ENCODE measurements around the gene ABAT.

Gene ABAT

GRCh38 chr16:8806272-8806983 lies 132.0 kb downstream of the ABAT start:
- Histone ChIP-seq H3K4me1 (ENCODE audit: control insufficient read depth, insufficient read depth, low read length) (no peaks in the 10 kb centered on the region), H3K27ac (ENCODE audit: low read depth, low read length) (no peak overlapping the region), H3K27me3 (ENCODE audit: control insufficient read depth, insufficient read depth, low read length) (no peaks in the 10 kb centered on the region), H3K9me3 (ENCODE audit: control insufficient read depth, insufficient read depth, low read depth, low read length) (no peaks in the 10 kb centered on the region), H3K36me3 (ENCODE audit: control insufficient read depth, insufficient read depth, low read length) (peaks cover 95% of the 10 kb centered on the region), H3K4me3 (ENCODE audit: low read depth, low read length) (no peak overlapping the region), H3K9ac (ENCODE audit: low read length) (no peak overlapping the region)

- Histone ChIP-seq H3K9ac (ENCODE audit: low read length) (no peak overlapping the region), H3K27ac (ENCODE audit: low read depth, low read length) (no peak overlapping the region), H3K9me3 (ENCODE audit: control insufficient read depth, insufficient read depth, low read depth, low read length) (no peaks in the 10 kb centered on the region), H3K4me3 (ENCODE audit: low read depth, low read length) (no peak overlapping the region), H3K36me3 (ENCODE audit: control insufficient read depth, insufficient read depth, low read length) (peaks cover 95% of the 10 kb centered on the region), H3K27me3 (ENCODE audit: control insufficient read depth, insufficient read depth, low read length) (no peaks in the 10 kb centered on the region), H3K4me1 (ENCODE audit: control insufficient read depth, insufficient read depth, low read length) (no peaks in the 10 kb centered on the region)
These were observed 132.8 kb downstream of the ABAT start for GRCh38 chr16:8807189-8807588.

- no peak overlapping the region for H3K4me3 ChIP-seq (ENCODE audit: low read depth, low read length)
- no peak overlapping the region for H3K9ac ChIP-seq (ENCODE audit: low read length)
- H3K9me3 ChIP-seq (ENCODE audit: control insufficient read depth, insufficient read depth, low read depth, low read length), result no peaks in the 10 kb centered on the region
- no peaks in the 10 kb centered on the region for H3K4me1 ChIP-seq (ENCODE audit: control insufficient read depth, insufficient read depth, low read length)
- no peak overlapping the region for H3K27ac ChIP-seq (ENCODE audit: low read depth, low read length)
- no peaks in the 10 kb centered on the region for H3K27me3 ChIP-seq (ENCODE audit: control insufficient read depth, insufficient read depth, low read length)
- peaks cover 95% of the 10 kb centered on the region for H3K36me3 ChIP-seq (ENCODE audit: control insufficient read depth, insufficient read depth, low read length)
These were observed 133.6 kb downstream of the ABAT start for GRCh38 chr16:8808009-8808408.

GRCh38 chr16:8808613-8809353 lies 134.4 kb downstream of the ABAT start:
- Histone ChIP-seq H3K36me3 (ENCODE audit: control insufficient read depth, insufficient read depth, low read length) (peaks cover 96% of the 10 kb centered on the region), H3K4me1 (ENCODE audit: control insufficient read depth, insufficient read depth, low read length) (no peaks in the 10 kb centered on the region), H3K9me3 (ENCODE audit: control insufficient read depth, insufficient read depth, low read depth, low read length) (no peaks in the 10 kb centered on the region), H3K27me3 (ENCODE audit: control insufficient read depth, insufficient read depth, low read length) (no peaks in the 10 kb centered on the region), H3K27ac (ENCODE audit: low read depth, low read length) (no peak overlapping the region), H3K9ac (ENCODE audit: low read length) (no peak overlapping the region), H3K4me3 (ENCODE audit: low read depth, low read length) (no peak overlapping the region)

- Histone ChIP-seq H3K9me3 (ENCODE audit: control insufficient read depth, insufficient read depth, low read depth, low read length) (no peaks in the 10 kb centered on the region), H3K4me1 (ENCODE audit: control insufficient read depth, insufficient read depth, low read length) (no peaks in the 10 kb centered on the region), H3K36me3 (ENCODE audit: control insufficient read depth, insufficient read depth, low read length) (peaks cover 96% of the 10 kb centered on the region), H3K9ac (ENCODE audit: low read length) (no peak overlapping the region), H3K27me3 (ENCODE audit: control insufficient read depth, insufficient read depth, low read length) (no peaks in the 10 kb centered on the region), H3K27ac (ENCODE audit: low read depth, low read length) (no peak overlapping the region), H3K4me3 (ENCODE audit: low read depth, low read length) (no peak overlapping the region)
These were observed 137.9 kb downstream of the ABAT start for GRCh38 chr16:8812162-8812843.

GRCh38 chr16:8814095-8814806 lies 139.8 kb downstream of the ABAT start:
- H3K4me1 ChIP-seq (ENCODE audit: control insufficient read depth, insufficient read depth, low read length), result no peaks in the 10 kb centered on the region
- H3K36me3 ChIP-seq (ENCODE audit: control insufficient read depth, insufficient read depth, low read length), result peaks cover 95% of the 10 kb centered on the region
- no peaks in the 10 kb centered on the region for H3K9me3 ChIP-seq (ENCODE audit: control insufficient read depth, insufficient read depth, low read depth, low read length)
- H3K9ac ChIP-seq (ENCODE audit: low read length), result no peak overlapping the region
- no peak overlapping the region for H3K4me3 ChIP-seq (ENCODE audit: low read depth, low read length)
- H3K27ac ChIP-seq (ENCODE audit: low read depth, low read length), result no peak overlapping the region
- no peaks in the 10 kb centered on the region for H3K27me3 ChIP-seq (ENCODE audit: control insufficient read depth, insufficient read depth, low read length)

- H3K4me3 ChIP-seq (ENCODE audit: low read depth, low read length), result no peak overlapping the region
- no peak overlapping the region for H3K27ac ChIP-seq (ENCODE audit: low read depth, low read length)
- H3K9me3 ChIP-seq (ENCODE audit: control insufficient read depth, insufficient read depth, low read depth, low read length), result no peaks in the 10 kb centered on the region
- H3K9ac ChIP-seq (ENCODE audit: low read length), result no peak overlapping the region
- peaks cover 6% of the 10 kb centered on the region for H3K4me1 ChIP-seq (ENCODE audit: control insufficient read depth, insufficient read depth, low read length)
- no peaks in the 10 kb centered on the region for H3K27me3 ChIP-seq (ENCODE audit: control insufficient read depth, insufficient read depth, low read length)
- peaks cover 94% of the 10 kb centered on the region for H3K36me3 ChIP-seq (ENCODE audit: control insufficient read depth, insufficient read depth, low read length)
These were observed 142.7 kb downstream of the ABAT start for GRCh38 chr16:8816967-8817655.

- Histone ChIP-seq H3K27ac (ENCODE audit: low read depth, low read length) (no peak overlapping the region), H3K9me3 (ENCODE audit: control insufficient read depth, insufficient read depth, low read depth, low read length) (no peaks in the 10 kb centered on the region), H3K9ac (ENCODE audit: low read length) (no peak overlapping the region), H3K4me1 (ENCODE audit: control insufficient read depth, insufficient read depth, low read length) (peaks cover 9% of the 10 kb centered on the region), H3K4me3 (ENCODE audit: low read depth, low read length) (no peak overlapping the region), H3K36me3 (ENCODE audit: control insufficient read depth, insufficient read depth, low read length) (peaks cover 94% of the 10 kb centered on the region), H3K27me3 (ENCODE audit: control insufficient read depth, insufficient read depth, low read length) (no peaks in the 10 kb centered on the region)
These were observed 144.3 kb downstream of the ABAT start for GRCh38 chr16:8818504-8819270.

GRCh38 chr16:8819411-8820034 lies 145.1 kb downstream of the ABAT start:
- H3K27ac ChIP-seq (ENCODE audit: low read depth, low read length), result no peak overlapping the region
- H3K27me3 ChIP-seq (ENCODE audit: control insufficient read depth, insufficient read depth, low read length), result no peaks in the 10 kb centered on the region
- no peak overlapping the region for H3K4me3 ChIP-seq (ENCODE audit: low read depth, low read length)
- peaks cover 93% of the 10 kb centered on the region for H3K36me3 ChIP-seq (ENCODE audit: control insufficient read depth, insufficient read depth, low read length)
- H3K9ac ChIP-seq (ENCODE audit: low read length), result no peak overlapping the region
- H3K9me3 ChIP-seq (ENCODE audit: control insufficient read depth, insufficient read depth, low read depth, low read length), result no peaks in the 10 kb centered on the region
- H3K4me1 ChIP-seq (ENCODE audit: control insufficient read depth, insufficient read depth, low read length), result peaks cover 9% of the 10 kb centered on the region

Data from HUES6 (cell line).